ENCODE results near the gene TUBB2A.

TUBB2A gene

GRCh38 chr6:3128356-3129108 lies 28.8 kb downstream of the TUBB2A start:
- in situ Hi-C loops (cut with MboI; ENCODE audit: low sequenced_read_pairs) = loop anchor here (10.0 to 25.0 kb wide), 2 partner anchors 126 to 609 kb away; partner anchors contain the start of gene PSMG4

- in situ Hi-C loops (cut with MboI; ENCODE audit: low sequenced_read_pairs) = loop anchor here (10.0 to 25.0 kb wide), 2 partner anchors 129 to 611 kb away; partner anchors contain the start of gene PSMG4
Observed at GRCh38 chr6:3125815-3126214, 31.5 kb downstream of the TUBB2A start.

GRCh38 chr6:3124667-3125066 lies 32.7 kb downstream of the TUBB2A start:
- in situ Hi-C loops (cut with MboI; ENCODE audit: low sequenced_read_pairs) = loop anchor here (10.0 to 25.0 kb wide), 2 partner anchors 130 to 613 kb away; partner anchors contain the start of gene PSMG4

- in situ Hi-C loops (cut with MboI; ENCODE audit: low sequenced_read_pairs) = loop anchor here (10.0 kb wide), 1 partner anchor 132 kb away; the partner anchor contains the start of gene PSMG4
Observed at GRCh38 chr6:3122823-3123182, 34.5 kb downstream of the TUBB2A start.

- in situ Hi-C loops (cut with MboI; ENCODE audit: low sequenced_read_pairs) = loop anchor here (10.0 kb wide), 1 partner anchor 134 kb away; the partner anchor contains the start of gene PSMG4
Observed at GRCh38 chr6:3120765-3121089, 36.6 kb downstream of the TUBB2A start.

- in situ Hi-C loops (cut with MboI; ENCODE audit: low sequenced_read_pairs) = no loop called here
Observed at GRCh38 chr6:3119040-3119723, 38.2 kb downstream of the TUBB2A start.

- in situ Hi-C loops (cut with MboI; ENCODE audit: low sequenced_read_pairs) = no loop called here
Observed at GRCh38 chr6:3118353-3119039, 38.8 kb downstream of the TUBB2A start, which contains the start of gene BPHL. Gene BPHL, plus strand, starts transcription at chr6:3118711. Its CDS starts 30 bp downstream, at chr6:3118741.

GRCh38 chr6:3117912-3118352 lies 39.4 kb downstream of the TUBB2A start:
- in situ Hi-C loops (cut with MboI; ENCODE audit: low sequenced_read_pairs) = no loop called here

- in situ Hi-C loops (cut with MboI; ENCODE audit: low sequenced_read_pairs) = no loop called here
Observed at GRCh38 chr6:3114377-3114776, 43.0 kb downstream of the TUBB2A start.

- in situ Hi-C loops (cut with MboI; ENCODE audit: low sequenced_read_pairs) = no loop called here
Observed at GRCh38 chr6:3109761-3110160, 47.6 kb downstream of the TUBB2A start.

GRCh38 chr6:3108746-3109414 lies 48.5 kb downstream of the TUBB2A start:
- in situ Hi-C loops (cut with MboI; ENCODE audit: low sequenced_read_pairs) = no loop called here
